GM23338 (cell line): ENCODE results near the gene OARD1. TPM values are rescaled to one million over a fixed set of nuclear protein-coding genes. Genes with fewer than 3 reads are reported as not detected.

Source experiments
- ATAC-seq: fragments of 200-7000 bp; cut with Tn5 transposase; 3 replicates; pipeline ENCODE4 v1.9.1; 2020
- DNase-seq: peaks from one replicate; pipeline ENCODE4 v3.0.0-alpha.2; 2015; ENCODE audit warnings: low spot score
- H2AFZ ChIP-seq: fragments of 200-600 bp; sonication (generic); 2 replicates; pipeline ENCODE4 v1.8.0; 2016; ENCODE audit warnings: antibody characterized with exemption, mild to moderate bottlenecking, moderate library complexity
- H3F3A ChIP-seq: fragments of 200-600 bp; sonication (generic); replicated peaks from 2 replicates; pipeline ENCODE4 v1.8.0; 2017; ENCODE audit warnings: antibody characterized with exemption, mixed run types, low read depth
- H3K27ac ChIP-seq: fragments of 200-600 bp; sonication (generic); 2 replicates; pipeline ENCODE4 v1.6.1; 2016; ENCODE audit warnings: low read depth
- H3K27me3 ChIP-seq: fragments of 200-600 bp; sonication (generic); 2 replicates; pipeline ENCODE4 v1.8.0; 2016; ENCODE audit warnings: mild to moderate bottlenecking, mixed run types, moderate library complexity; ENCODE audit not compliant: insufficient read depth
- H3K36me3 ChIP-seq: fragments of 200-600 bp; sonication (generic); 2 replicates; pipeline ENCODE4 v1.8.0; 2016; ENCODE audit warnings: mild to moderate bottlenecking; ENCODE audit not compliant: insufficient read depth
- H3K4me1 ChIP-seq: fragments of 200-600 bp; sonication (generic); 2 replicates; pipeline ENCODE4 v1.8.0; 2016; ENCODE audit warnings: mild to moderate bottlenecking, moderate library complexity; ENCODE audit not compliant: insufficient read depth
- H3K4me2 ChIP-seq: fragments of 200-600 bp; sonication (generic); 2 replicates; pipeline ENCODE4 v1.7.1; 2017; ENCODE audit warnings: mixed run types
- H3K4me3 ChIP-seq: fragments of 200-600 bp; sonication (generic); 2 replicates; pipeline ENCODE4 v1.6.1; 2016; ENCODE audit warnings: mixed run types
- H3K79me2 ChIP-seq: fragments of 200-600 bp; sonication (generic); replicated peaks from 2 replicates; pipeline ENCODE4 v1.8.0; 2017; ENCODE audit warnings: mild to moderate bottlenecking; ENCODE audit not compliant: insufficient read depth
- H3K9me2 ChIP-seq: fragments of 200-600 bp; sonication (generic); 2 replicates; pipeline ENCODE4 v1.8.0; 2017; ENCODE audit not compliant: insufficient read depth
- H4K20me1 ChIP-seq: fragments of 200-600 bp; sonication (generic); replicated peaks from 2 replicates; pipeline ENCODE4 v1.8.0; 2017; ENCODE audit warnings: mild to moderate bottlenecking; ENCODE audit not compliant: insufficient read depth
- H3K27ac Mint-ChIP-seq: 2 replicates; pipeline ENCODE4 v1.8.0; 2020; ENCODE audit warnings: inconsistent platforms, mild to moderate bottlenecking, moderate library complexity, mixed read lengths
- H3K27me3 Mint-ChIP-seq: 3 replicates; pipeline ENCODE4 v1.8.0; 2022; ENCODE audit warnings: low read depth, mild to moderate bottlenecking, moderate library complexity, mixed read lengths, inconsistent platforms; ENCODE audit not compliant: insufficient read depth, poor library complexity
- H3K36me3 Mint-ChIP-seq: 3 replicates; pipeline ENCODE4 v1.8.0; 2021; ENCODE audit warnings: low read depth, mild to moderate bottlenecking, inconsistent platforms, moderate library complexity, mixed read lengths
- H3K4me1 Mint-ChIP-seq: 3 replicates; pipeline ENCODE4 v1.8.0; 2020; ENCODE audit warnings: mild to moderate bottlenecking, inconsistent platforms, mixed read lengths
- H3K4me3 Mint-ChIP-seq: 3 replicates; pipeline ENCODE4 v1.8.0; 2021; ENCODE audit warnings: moderate library complexity, mild to moderate bottlenecking, inconsistent platforms, mixed read lengths
- H3K9me3 Mint-ChIP-seq: 3 replicates; pipeline ENCODE4 v1.8.0; 2020; ENCODE audit warnings: moderate library complexity, mild to moderate bottlenecking, inconsistent platforms, mixed read lengths
- CREB1 ChIP-seq: fragments of 250-450 bp; sonication (Bioruptor Pico); IDR thresholded peaks from 2 replicates; pipeline ENCODE4 v1.5.0; 2020; ENCODE audit warnings: low read depth, mild to moderate bottlenecking, moderate library complexity
- CTCF ChIP-seq, 2 experiments: fragments of 200-600 bp in 1 of 2; sonication (generic) in 1 of 2; conservative IDR thresholded peaks; 2 replicates each; pipeline versions ENCODE4 v1.5.1 to v1.6.1; 2016 to 2017; ENCODE audit warnings: antibody characterized with exemption in 2 of 2, low read depth in 2 of 2, mild to moderate bottlenecking in 2 of 2, moderate library complexity in 1 of 2
- EZH2 ChIP-seq: fragments of 200-600 bp; sonication (generic); IDR thresholded peaks from one replicate; pipeline ENCODE4 v1.8.0; 2017; ENCODE audit warnings: antibody characterized with exemption, mild to moderate bottlenecking, low read depth; ENCODE audit not compliant: unreplicated experiment
- EZH2phosphoT487 ChIP-seq: fragments of 200-600 bp; sonication (generic); IDR thresholded peaks from one replicate; pipeline ENCODE4 v1.8.1; 2018; ENCODE audit warnings: antibody characterized with exemption; ENCODE audit not compliant: unreplicated experiment
- JUNB ChIP-seq: IDR thresholded peaks from one replicate; pipeline ENCODE4 v1.6.1; 2016; ENCODE audit warnings: antibody characterized with exemption; ENCODE audit not compliant: unreplicated experiment
- NANOG ChIP-seq: IDR thresholded peaks from 2 replicates; pipeline ENCODE4 v1.6.1; 2016; ENCODE audit warnings: antibody characterized with exemption, borderline replicate concordance
- POLR2AphosphoS5 ChIP-seq: IDR thresholded peaks from 2 replicates; pipeline ENCODE4 v1.6.1; 2016; ENCODE audit warnings: antibody characterized with exemption, low read depth
- STAT1 ChIP-seq: IDR thresholded peaks from one replicate; pipeline ENCODE4 v1.6.1; 2016; ENCODE audit warnings: antibody characterized with exemption; ENCODE audit not compliant: unreplicated experiment
- ZNF114 ChIP-seq: fragments of 250-450 bp; sonication (Bioruptor Pico); IDR thresholded peaks from 2 replicates; pipeline ENCODE4 v1.5.0; 2020; ENCODE audit warnings: mild to moderate bottlenecking, moderate library complexity
- ZNF331 ChIP-seq: fragments of 250-450 bp; sonication (Bioruptor Pico); IDR thresholded peaks from 2 replicates; pipeline ENCODE4 v1.5.0; 2020; ENCODE audit warnings: low read depth, mild to moderate bottlenecking, moderate library complexity
- polyA plus RNA-seq: library from polyadenylated mRNA; unstranded; fragments of >200 nt; fragmentation: Nextera tagmentation; extraction: Ambion mirVana; gene quantifications from 2 replicates; pipeline ENCODE4 v1.2.1, GENCODE V29; 2016
- total RNA-seq: library from RNA; depleted of rRNA; stranded (reverse); fragments of >200 nt; shearing (Covaris generic); gene quantifications from 2 replicates; pipeline ENCODE4 v1.2.3, GENCODE V29; 2014
- TF ChIP-seq, protein P1 (sequence below): fragments of 250-450 bp; sonication (Bioruptor Pico); IDR thresholded peaks from 2 replicates; pipeline ENCODE4 v1.5.0; 2020; ENCODE audit warnings: mild to moderate bottlenecking, moderate library complexity
- TF ChIP-seq, protein P2 (sequence below): IDR thresholded peaks from one replicate; pipeline ENCODE4 v1.6.1; 2018; ENCODE audit warnings: antibody characterized with exemption; ENCODE audit not compliant: unreplicated experiment
- TF ChIP-seq, protein P3 (sequence below): IDR thresholded peaks from 2 replicates; pipeline ENCODE4 v1.6.1; 2016; ENCODE audit warnings: antibody characterized with exemption

OARD1 gene
- total and polyA plus RNA-seq, 2 experiments from 2014 or later: 25.9 to 60.8 TPM

DNA sequence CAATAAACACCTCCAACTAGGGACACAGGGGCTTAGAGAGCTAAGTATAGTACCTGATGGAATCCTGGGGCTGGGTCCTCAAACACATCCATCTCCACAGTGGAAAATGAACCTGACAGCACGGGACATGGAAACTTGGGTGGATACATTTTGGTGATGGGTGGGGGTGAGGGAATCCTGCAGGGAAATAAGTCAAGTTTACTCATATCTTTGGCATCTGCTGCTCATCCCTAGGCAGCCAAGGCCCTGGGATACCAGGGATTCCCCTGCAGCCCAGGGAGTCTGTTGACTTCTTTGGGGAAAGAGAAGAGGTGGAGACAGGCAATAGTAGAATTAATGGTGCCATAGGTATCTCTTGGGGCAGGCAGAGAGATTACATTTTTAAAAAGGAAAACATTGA, 12.6 kb downstream of the OARD1 start:
- H3K36me3 ChIP-seq: 0 out of 2 replicates have a peak, but pooled peaks cover 3% of the 10 kb centered on the region
- H3K4me3 ChIP-seq: no peak overlapping the region
- H3K9me2 ChIP-seq: no peaks in the 10 kb centered on the region; the same call in 1 of the 2 replicates
- DNase-seq (no peak), ATAC-seq (no peak)
- no peak overlapping the region for H2AFZ ChIP-seq
- no peak overlapping the region for H3K27ac ChIP-seq
- H3K36me3 Mint-ChIP-seq: peaks cover 7% of the 10 kb centered on the region; the same call in 2 of the 3 replicates
- H3K4me2 ChIP-seq: no peak overlapping the region
- no peaks in the 10 kb centered on the region for H3K4me1 ChIP-seq
- H3K9me3 Mint-ChIP-seq: no peaks in the 10 kb centered on the region
- no peak overlapping the region for H3K27ac Mint-ChIP-seq
- TF ChIP-seq EZH2: no peak
- no peak for TF ChIP-seq NANOG
- no peak for TF ChIP-seq ZNF114 (CRISPR knock-in tag)
- no peak for TF ChIP-seq CTCF (conservative IDR thresholded peaks at IDR 0.05; ENCODE audit: low read depth in 2 of 2)
- no peak for TF ChIP-seq POLR2AphosphoS5
- TF ChIP-seq, protein P1, sequence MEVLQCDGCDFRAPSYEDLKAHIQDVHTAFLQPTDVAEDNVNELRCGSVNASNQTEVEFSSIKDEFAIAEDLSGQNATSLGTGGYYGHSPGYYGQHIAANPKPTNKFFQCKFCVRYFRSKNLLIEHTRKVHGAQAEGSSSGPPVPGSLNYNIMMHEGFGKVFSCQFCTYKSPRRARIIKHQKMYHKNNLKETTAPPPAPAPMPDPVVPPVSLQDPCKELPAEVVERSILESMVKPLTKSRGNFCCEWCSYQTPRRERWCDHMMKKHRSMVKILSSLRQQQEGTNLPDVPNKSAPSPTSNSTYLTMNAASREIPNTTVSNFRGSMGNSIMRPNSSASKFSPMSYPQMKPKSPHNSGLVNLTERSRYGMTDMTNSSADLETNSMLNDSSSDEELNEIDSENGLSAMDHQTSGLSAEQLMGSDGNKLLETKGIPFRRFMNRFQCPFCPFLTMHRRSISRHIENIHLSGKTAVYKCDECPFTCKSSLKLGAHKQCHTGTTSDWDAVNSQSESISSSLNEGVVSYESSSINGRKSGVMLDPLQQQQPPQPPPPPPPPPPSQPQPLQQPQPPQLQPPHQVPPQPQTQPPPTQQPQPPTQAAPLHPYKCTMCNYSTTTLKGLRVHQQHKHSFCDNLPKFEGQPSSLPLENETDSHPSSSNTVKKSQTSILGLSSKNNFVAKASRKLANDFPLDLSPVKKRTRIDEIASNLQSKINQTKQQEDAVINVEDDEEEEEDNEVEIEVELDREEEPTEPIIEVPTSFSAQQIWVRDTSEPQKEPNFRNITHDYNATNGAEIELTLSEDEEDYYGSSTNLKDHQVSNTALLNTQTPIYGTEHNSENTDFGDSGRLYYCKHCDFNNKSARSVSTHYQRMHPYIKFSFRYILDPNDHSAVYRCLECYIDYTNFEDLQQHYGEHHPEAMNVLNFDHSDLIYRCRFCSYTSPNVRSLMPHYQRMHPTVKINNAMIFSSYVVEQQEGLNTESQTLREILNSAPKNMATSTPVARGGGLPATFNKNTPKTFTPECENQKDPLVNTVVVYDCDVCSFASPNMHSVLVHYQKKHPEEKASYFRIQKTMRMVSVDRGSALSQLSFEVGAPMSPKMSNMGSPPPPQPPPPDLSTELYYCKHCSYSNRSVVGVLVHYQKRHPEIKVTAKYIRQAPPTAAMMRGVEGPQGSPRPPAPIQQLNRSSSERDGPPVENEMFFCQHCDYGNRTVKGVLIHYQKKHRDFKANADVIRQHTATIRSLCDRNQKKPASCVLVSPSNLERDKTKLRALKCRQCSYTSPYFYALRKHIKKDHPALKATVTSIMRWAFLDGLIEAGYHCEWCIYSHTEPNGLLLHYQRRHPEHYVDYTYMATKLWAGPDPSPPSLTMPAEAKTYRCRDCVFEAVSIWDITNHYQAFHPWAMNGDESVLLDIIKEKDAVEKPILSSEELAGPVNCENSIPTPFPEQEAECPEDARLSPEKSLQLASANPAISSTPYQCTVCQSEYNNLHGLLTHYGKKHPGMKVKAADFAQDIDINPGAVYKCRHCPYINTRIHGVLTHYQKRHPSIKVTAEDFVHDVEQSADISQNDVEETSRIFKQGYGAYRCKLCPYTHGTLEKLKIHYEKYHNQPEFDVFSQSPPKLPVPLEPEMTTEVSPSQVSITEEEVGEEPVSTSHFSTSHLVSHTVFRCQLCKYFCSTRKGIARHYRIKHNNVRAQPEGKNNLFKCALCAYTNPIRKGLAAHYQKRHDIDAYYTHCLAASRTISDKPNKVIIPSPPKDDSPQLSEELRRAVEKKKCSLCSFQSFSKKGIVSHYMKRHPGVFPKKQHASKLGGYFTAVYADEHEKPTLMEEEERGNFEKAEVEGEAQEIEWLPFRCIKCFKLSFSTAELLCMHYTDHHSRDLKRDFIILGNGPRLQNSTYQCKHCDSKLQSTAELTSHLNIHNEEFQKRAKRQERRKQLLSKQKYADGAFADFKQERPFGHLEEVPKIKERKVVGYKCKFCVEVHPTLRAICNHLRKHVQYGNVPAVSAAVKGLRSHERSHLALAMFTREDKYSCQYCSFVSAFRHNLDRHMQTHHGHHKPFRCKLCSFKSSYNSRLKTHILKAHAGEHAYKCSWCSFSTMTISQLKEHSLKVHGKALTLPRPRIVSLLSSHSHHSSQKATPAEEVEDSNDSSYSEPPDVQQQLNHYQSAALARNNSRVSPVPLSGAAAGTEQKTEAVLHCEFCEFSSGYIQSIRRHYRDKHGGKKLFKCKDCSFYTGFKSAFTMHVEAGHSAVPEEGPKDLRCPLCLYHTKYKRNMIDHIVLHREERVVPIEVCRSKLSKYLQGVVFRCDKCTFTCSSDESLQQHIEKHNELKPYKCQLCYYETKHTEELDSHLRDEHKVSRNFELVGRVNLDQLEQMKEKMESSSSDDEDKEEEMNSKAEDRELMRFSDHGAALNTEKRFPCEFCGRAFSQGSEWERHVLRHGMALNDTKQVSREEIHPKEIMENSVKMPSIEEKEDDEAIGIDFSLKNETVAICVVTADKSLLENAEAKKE (CRISPR knock-in tag): no peak
- TF ChIP-seq STAT1: no peak
- TF ChIP-seq, protein P2, sequence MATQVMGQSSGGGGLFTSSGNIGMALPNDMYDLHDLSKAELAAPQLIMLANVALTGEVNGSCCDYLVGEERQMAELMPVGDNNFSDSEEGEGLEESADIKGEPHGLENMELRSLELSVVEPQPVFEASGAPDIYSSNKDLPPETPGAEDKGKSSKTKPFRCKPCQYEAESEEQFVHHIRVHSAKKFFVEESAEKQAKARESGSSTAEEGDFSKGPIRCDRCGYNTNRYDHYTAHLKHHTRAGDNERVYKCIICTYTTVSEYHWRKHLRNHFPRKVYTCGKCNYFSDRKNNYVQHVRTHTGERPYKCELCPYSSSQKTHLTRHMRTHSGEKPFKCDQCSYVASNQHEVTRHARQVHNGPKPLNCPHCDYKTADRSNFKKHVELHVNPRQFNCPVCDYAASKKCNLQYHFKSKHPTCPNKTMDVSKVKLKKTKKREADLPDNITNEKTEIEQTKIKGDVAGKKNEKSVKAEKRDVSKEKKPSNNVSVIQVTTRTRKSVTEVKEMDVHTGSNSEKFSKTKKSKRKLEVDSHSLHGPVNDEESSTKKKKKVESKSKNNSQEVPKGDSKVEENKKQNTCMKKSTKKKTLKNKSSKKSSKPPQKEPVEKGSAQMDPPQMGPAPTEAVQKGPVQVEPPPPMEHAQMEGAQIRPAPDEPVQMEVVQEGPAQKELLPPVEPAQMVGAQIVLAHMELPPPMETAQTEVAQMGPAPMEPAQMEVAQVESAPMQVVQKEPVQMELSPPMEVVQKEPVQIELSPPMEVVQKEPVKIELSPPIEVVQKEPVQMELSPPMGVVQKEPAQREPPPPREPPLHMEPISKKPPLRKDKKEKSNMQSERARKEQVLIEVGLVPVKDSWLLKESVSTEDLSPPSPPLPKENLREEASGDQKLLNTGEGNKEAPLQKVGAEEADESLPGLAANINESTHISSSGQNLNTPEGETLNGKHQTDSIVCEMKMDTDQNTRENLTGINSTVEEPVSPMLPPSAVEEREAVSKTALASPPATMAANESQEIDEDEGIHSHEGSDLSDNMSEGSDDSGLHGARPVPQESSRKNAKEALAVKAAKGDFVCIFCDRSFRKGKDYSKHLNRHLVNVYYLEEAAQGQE: no peak
- no peak for TF ChIP-seq JUNB
- TF ChIP-seq CREB1: no peak
- no peak for TF ChIP-seq EZH2phosphoT487
- no peak for TF ChIP-seq ZNF331 (CRISPR knock-in tag)
- TF ChIP-seq, protein P3, sequence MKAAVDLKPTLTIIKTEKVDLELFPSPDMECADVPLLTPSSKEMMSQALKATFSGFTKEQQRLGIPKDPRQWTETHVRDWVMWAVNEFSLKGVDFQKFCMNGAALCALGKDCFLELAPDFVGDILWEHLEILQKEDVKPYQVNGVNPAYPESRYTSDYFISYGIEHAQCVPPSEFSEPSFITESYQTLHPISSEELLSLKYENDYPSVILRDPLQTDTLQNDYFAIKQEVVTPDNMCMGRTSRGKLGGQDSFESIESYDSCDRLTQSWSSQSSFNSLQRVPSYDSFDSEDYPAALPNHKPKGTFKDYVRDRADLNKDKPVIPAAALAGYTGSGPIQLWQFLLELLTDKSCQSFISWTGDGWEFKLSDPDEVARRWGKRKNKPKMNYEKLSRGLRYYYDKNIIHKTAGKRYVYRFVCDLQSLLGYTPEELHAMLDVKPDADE: no peak
- no peaks in the 10 kb centered on the region for H3K79me2 ChIP-seq
- no peaks in the 10 kb centered on the region for H3F3A ChIP-seq
- H3K27me3 Mint-ChIP-seq: peaks cover 2% of the 10 kb centered on the region
- H4K20me1 ChIP-seq: no peaks in the 10 kb centered on the region
- H3K27me3 ChIP-seq: no peaks in the 10 kb centered on the region
- H3K4me3 Mint-ChIP-seq: no peak overlapping the region; the same call in 2 of the 3 replicates
- peaks cover 12% of the 10 kb centered on the region for H3K4me1 Mint-ChIP-seq
